Gastrocnemius medialis (tissue), 4 donors: ENCODE results near the gene CUTC. TPM values are rescaled to one million over a fixed set of nuclear protein-coding genes. Genes with fewer than 3 reads are reported as not detected.

Experiments
- ATAC-seq, 2 donors: fragments of 150-250 bp; one replicate each; pipeline ENCODE4 v1.9.1; 2016
- DNase-seq, 2 donors: peaks; one replicate each; pipeline ENCODE4 v3.0.0-alpha.2; 2019
- H3K27ac ChIP-seq, 4 donors: fragments of 200-600 bp; sonication (generic); 1 replicate in 1 of 4; 2 replicates in 3 of 4; pipeline ENCODE4 v1.5.1; 2016 to 2018; ENCODE audit warnings: mild to moderate bottlenecking in 2 of 4, moderate library complexity in 1 of 4
- H3K27me3 ChIP-seq, 3 donors: fragments of 200-600 bp; sonication (generic) in 2 of 3; 1 replicate in 1 of 3; 2 replicates in 2 of 3; pipeline versions ENCODE4 v1.5.1 to v1.6.0; 2016 to 2019; ENCODE audit warnings: mild to moderate bottlenecking in 1 of 3, moderate library complexity in 1 of 3
- H3K36me3 ChIP-seq, 2 donors: fragments of 200-600 bp; sonication (generic) in 1 of 2; one replicate each; pipeline ENCODE4 v1.5.1; 2017 to 2018
- H3K4me1 ChIP-seq, 2 donors: fragments of 200-600 bp; sonication (generic) in 1 of 2; one replicate each; pipeline ENCODE4 v1.5.1; 2016 to 2017; ENCODE audit warnings: mild to moderate bottlenecking in 2 of 2
- H3K4me3 ChIP-seq, 4 donors: fragments of 200-600 bp; sonication (generic) in 3 of 4; 1 replicate in 1 of 4; 2 replicates in 3 of 4; pipeline ENCODE4 v1.5.1; 2016 to 2019; ENCODE audit warnings: mild to moderate bottlenecking in 2 of 4
- H3K9me3 ChIP-seq, 3 donors: fragments of 200-600 bp; sonication (generic) in 2 of 3; 1 replicate in 1 of 3; 2 replicates in 2 of 3; pipeline ENCODE4 v1.5.1; 2016 to 2019
- CTCF ChIP-seq, 5 experiments: fragments of 450-650 bp in 3 of 5; fragments of 200-600 bp in 2 of 5; sonication (generic) in 2 of 5; IDR thresholded peaks in 4 of 5; conservative IDR thresholded peaks in 1 of 5; 1 replicate in 4 of 5; 2 replicates in 1 of 5; pipeline ENCODE4 v1.5.1; 2016 to 2019; ENCODE audit warnings: antibody characterized with exemption in 5 of 5, mild to moderate bottlenecking in 3 of 5, moderate library complexity in 3 of 5
- POLR2A ChIP-seq, 2 donors: fragments of 450-650 bp; IDR thresholded peaks; one replicate each; pipeline ENCODE4 v1.6.1; 2017; ENCODE audit warnings: antibody characterized with exemption in 2 of 2, mild to moderate bottlenecking in 2 of 2, moderate library complexity in 2 of 2
- in situ Hi-C, 4 donors: fragments of 200-750 bp; cut with MboI; loops; one replicate each; pipeline versions ENCODE4 v1.15.0 to v1.8.0; 2017; ENCODE audit warnings: low sequenced_read_pairs in 4 of 4
- intact Hi-C: fragments of 100-400 bp; cut with DNase I; formaldehyde crosslinking; loops from one replicate; pipeline ENCODE4 v1.15.1; 2023; ENCODE audit warnings: low total_unique reads
- total RNA-seq, 4 donors: library from RNA; depleted of rRNA; stranded (reverse); fragments of >200 nt; gene quantifications; one replicate each; pipeline versions ENCODE4 v1.1.0 to v1.2.3, GENCODE V29; 2016

Gene CUTC
- total RNA-seq, 4 donors from 2014 or later: 85.2 to 172 (median 126) TPM

DNA sequence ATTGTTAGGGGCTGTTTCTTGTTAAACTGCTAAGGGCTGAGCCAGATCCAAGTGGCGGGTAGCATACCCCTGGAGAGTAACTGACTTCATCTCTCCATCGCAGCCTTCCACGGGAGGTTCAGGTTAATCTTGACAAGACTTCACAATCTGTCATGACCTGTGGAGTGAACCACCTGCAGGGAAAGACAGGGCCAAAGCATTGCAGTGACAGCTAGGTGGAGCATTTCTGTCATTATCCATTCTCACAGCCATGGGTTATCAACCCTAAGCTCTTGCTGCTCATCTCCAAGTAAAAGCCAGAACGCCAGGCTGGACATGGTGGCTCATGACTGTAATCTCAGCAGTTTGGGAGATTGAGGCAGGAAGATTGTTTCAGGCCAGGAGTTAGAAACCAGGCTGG, 67.6 kb downstream of the CUTC start:
- H3K4me1 ChIP-seq: no peaks in the 10 kb centered on the region
- ATAC-seq (no peak), DNase-seq (no peak)
- in situ Hi-C loops: no loop called here
- no peak overlapping the region for H3K27ac ChIP-seq
- no peaks in the 10 kb centered on the region for H3K9me3 ChIP-seq
- TF ChIP-seq POLR2A (IDR thresholded peaks at IDR 0.05) (no peak), CTCF (IDR thresholded peaks at IDR 0.05 in 4 of 5, conservative IDR thresholded peaks at IDR 0.05 in 1 of 5) (no peak)
- no peak overlapping the region for H3K4me3 ChIP-seq
- H3K27me3 ChIP-seq: no peaks in the 10 kb centered on the region
- intact Hi-C loops: no loop called here
- H3K36me3 ChIP-seq: peaks cover 0 to 2% of the 10 kb centered on the region in 2 donors

- Histone ChIP-seq H3K27me3 (no peaks in the 10 kb centered on the region), H3K4me3 (no peak overlapping the region), H3K36me3 (no peaks in the 10 kb centered on the region), H3K4me1 (peaks cover 0 to 1% of the 10 kb centered on the region in 2 donors), H3K9me3 (no peaks in the 10 kb centered on the region), H3K27ac (no peak overlapping the region)
- DNase-seq: no peak
- no peak for TF ChIP-seq POLR2A (IDR thresholded peaks at IDR 0.05)
- no peak for TF ChIP-seq CTCF (IDR thresholded peaks at IDR 0.05 in 4 of 5, conservative IDR thresholded peaks at IDR 0.05 in 1 of 5)
- no peak for ATAC-seq
- in situ Hi-C loops (no loop called here), intact Hi-C loops (no loop called here)
Observed at GRCh38 chr10:99804471-99804870, 72.4 kb downstream of the CUTC start.

GRCh38 chr10:99805190-99805589, 73.2 kb downstream of the CUTC start:
- H3K36me3 ChIP-seq: no peaks in the 10 kb centered on the region
- peaks cover 2 to 6% of the 10 kb centered on the region in 2 donors for H3K4me1 ChIP-seq
- intact Hi-C loops (no loop called here), in situ Hi-C loops (no loop called here)
- ATAC-seq: no peak
- H3K4me3 ChIP-seq: no peak overlapping the region
- no peaks in the 10 kb centered on the region for H3K9me3 ChIP-seq
- no peak for TF ChIP-seq CTCF (IDR thresholded peaks at IDR 0.05 in 4 of 5, conservative IDR thresholded peaks at IDR 0.05 in 1 of 5)
- no peak for TF ChIP-seq POLR2A (IDR thresholded peaks at IDR 0.05)
- no peaks in the 10 kb centered on the region for H3K27me3 ChIP-seq
- DNase-seq: no peak
- no peak overlapping the region for H3K27ac ChIP-seq

Other genes with a start within 250 kb of the CUTC start
- not detected for gene NKX2-3, start 199.3 kb upstream of the CUTC start, total RNA-seq
- 10 to 100 TPM; 20.7 to 38.3 (median 26.1) TPM for gene SLC25A28, start 111.8 kb upstream of the CUTC start, total RNA-seq
- gene ENTPD7, start 72.7 kb upstream of the CUTC start, total RNA-seq: 1 to 10 TPM in 2 of 4 donors, under 1 TPM in 2; 0.32 to 1.1 (median 0.76) TPM
- 10 to 100 TPM; 28.1 to 45.3 (median 32.5) TPM for gene COX15, start 107 bp upstream of the CUTC start, total RNA-seq
- 1 to 10 TPM in 3 of 4 donors, under 1 TPM in 1; 0.89 to 3.2 (median 1.3) TPM for gene ABCC2, start 50.4 kb downstream of the CUTC start, total RNA-seq